Right ventricle myocardium superior (tissue), 1 donor: Measurements from ENCODE around the gene ADAM12. TPM values are rescaled to one million over a fixed set of nuclear protein-coding genes. Genes with fewer than 3 reads are reported as not detected.

ENCODE experiments used
- ATAC-seq: fragments of 200-7000 bp; cut with Tn5 transposase; one replicate; pipeline ENCODE4 v1.9.1; 2020; ENCODE audit warnings: mild to moderate bottlenecking; ENCODE audit not compliant: poor library complexity
- DNase-seq: peaks from one replicate; pipeline ENCODE4 v3.0.0-alpha.2; 2020
- intact Hi-C: fragments of 100-400 bp; cut with DNase I; formaldehyde crosslinking; loops from one replicate; pipeline ENCODE4 v1.11.2; 2022
- total RNA-seq: library from RNA; stranded (reverse); fragmentation: NEBNext Ultra II Directional; extraction: Animal tissue kit (Norgen Biotek cat#: 25700); gene quantifications from one replicate; pipeline ENCODE4 v1.2.1, GENCODE V29; 2021
- donor health status: DM: no; HTN: yes; CAD: no; lungs with severe emphysema.

The ADAM12 gene
- total RNA-seq, 1 donor from 2014 or later = 0.38 TPM

DNA sequence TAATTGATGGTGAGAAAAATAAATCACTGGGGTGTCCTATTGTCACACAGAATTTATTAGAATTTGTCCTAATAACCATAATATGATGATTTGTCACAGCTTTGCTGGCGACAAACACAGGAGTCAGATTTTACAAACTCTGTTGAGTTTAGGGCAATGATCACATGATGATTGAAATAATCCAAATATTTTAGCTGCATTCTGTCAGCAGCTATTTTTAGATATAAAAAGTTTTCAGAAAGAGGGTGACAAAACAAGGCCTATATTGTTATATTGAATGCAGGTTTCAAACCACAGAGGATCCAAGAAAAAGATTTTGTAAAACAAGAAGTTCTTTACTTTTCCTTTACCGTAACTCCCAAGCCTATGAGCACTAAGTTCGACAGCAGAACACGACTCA is 178.8 kb downstream of the ADAM12 start:
- intact Hi-C loops = no loop called here
- ATAC-seq = no peak
- no peak for DNase-seq

DNA sequence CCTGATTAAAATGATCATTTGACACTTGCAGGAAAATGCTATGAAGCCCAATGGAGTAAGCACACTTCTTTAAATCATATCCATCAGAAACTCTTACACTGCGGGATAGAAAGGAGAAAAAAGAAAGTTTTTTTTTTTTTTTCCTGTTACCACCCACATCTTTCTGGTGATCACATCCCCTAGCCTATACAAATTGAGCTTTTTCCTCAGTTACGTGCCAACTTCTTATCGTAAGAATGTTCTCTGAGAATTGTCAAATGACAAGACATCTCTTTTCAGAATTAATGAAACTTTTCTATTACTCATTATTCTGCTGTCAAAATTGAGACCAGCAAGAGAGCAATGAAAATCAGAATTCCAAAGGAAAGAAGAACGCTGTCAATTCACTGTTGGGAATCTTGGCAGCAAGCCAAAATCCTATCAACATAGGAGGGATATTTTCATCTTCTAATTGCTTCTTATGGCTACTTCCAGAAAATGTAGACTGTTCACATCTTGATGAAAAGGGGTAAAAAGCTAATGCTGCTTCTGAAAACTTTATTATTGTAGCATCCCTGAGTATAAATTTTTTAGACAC is 179.5 kb downstream of the ADAM12 start:
- DNase-seq (no peak), ATAC-seq (no peak)
- intact Hi-C loops = no loop called here

DNA sequence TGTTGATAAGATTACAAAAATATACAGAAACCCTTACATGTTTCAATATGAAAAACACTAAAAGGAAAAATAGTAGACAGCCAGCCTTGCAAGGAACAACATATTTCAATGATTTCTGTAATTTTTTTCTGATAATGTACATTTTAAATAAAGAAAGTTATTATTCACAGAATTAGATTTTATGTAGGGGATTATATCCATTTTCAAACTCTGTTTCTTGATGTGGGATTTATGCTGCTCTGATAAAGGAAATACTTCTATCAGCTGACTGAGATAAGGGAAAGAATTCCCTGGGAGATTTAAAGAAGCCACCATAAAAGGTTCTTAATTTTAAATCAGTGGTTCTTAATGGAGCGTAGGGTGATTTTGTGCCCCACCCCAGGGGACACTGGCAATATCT is 180.4 kb downstream of the ADAM12 start:
- ATAC-seq (no peak), DNase-seq (no peak)
- intact Hi-C loops = no loop called here

GRCh38 chr10:126207313-126207771 is 180.9 kb downstream of the ADAM12 start:
- intact Hi-C loops = no loop called here
- ATAC-seq (no peak), DNase-seq (no peak)

DNA sequence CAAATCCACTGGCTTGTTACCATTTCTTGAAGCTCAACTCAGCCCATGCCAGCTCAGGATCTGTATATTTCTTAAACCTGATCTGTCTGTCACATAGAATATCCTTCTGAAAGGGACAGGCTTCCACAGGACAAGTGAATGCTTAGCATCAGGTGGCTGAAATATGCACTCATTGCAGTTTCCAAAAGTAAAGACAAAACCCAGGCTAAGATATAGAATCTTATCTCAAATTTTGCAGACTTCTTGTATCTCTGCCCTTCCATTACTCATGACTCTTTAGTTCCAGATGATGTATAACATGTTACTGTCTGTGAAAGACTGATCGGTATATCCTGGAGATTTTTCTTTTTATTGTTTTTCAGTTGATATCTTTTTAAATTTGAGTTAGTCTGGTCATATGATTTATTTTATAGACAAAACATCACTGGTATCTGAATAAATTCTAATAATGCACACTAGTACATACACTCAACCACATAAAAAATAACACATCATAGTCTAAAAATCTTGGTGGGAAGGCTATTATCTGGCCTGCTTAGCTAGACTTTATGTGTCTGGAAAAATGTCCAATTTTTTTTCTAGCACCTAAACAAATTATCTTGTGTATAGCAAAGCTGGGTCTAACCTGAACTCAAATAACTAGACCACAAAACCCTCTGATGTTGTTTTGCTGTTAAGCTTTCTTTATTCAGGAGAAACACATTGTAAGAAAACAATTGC is 182.6 kb downstream of the ADAM12 start:
- DNase-seq (no peak), ATAC-seq (no peak)
- intact Hi-C loops = no loop called here

- DNase-seq (no peak), ATAC-seq (no peak)
- intact Hi-C loops = no loop called here
Observed at GRCh38 chr10:126204320-126204719, 184.0 kb downstream of the ADAM12 start.

GRCh38 chr10:126203746-126204145 is 184.5 kb downstream of the ADAM12 start:
- no peak for ATAC-seq
- DNase-seq = no peak
- intact Hi-C loops = no loop called here

DNA sequence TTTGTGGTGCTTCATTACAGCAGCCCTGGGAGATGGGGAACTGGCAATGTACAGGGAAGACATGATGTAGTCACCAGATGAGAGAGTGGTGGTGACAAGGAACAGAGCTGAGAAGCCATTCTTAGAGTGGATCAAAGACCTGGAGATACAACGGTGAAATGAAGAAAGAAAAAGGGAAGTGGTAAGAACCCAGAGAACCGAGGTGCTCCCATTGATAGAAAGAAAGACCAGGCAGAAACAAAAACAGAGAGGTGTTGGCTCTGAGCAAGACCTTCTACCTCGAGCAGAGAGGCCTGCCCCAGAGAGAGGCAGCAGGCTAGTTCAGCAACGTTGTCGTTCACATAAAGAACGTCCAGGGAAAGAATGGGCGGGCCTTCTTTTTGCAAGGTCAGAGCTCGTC is 186.7 kb downstream of the ADAM12 start:
- intact Hi-C loops = no loop called here
- no peak for ATAC-seq
- DNase-seq = no peak

- intact Hi-C loops = no loop called here
- DNase-seq (no peak), ATAC-seq (no peak)
Observed at GRCh38 chr10:126199221-126199998, 188.9 kb downstream of the ADAM12 start.

DNA sequence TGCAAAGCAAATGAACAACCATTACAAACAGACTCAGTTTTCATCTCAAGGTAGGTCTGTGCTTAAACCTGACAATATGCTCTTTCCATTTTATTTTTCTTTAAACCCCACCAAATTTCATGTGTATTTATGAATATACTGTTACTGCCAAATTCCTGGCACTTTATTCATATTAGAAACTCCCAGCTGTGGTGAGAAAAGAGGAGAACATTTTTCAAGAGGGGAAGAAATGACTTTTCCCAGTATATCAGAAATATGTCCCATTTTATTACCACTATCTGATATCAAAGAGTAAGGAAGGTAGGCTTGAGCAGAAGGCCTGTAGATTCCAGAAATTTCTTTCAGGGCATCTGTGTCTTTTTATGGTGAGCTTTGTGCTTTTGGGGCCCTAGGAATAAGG is 189.6 kb downstream of the ADAM12 start:
- ATAC-seq (no peak), DNase-seq (no peak)
- intact Hi-C loops = no loop called here

- no peak for ATAC-seq
- no peak for DNase-seq
- intact Hi-C loops = no loop called here
Observed at GRCh38 chr10:126197036-126197543, 191.2 kb downstream of the ADAM12 start.

DNA sequence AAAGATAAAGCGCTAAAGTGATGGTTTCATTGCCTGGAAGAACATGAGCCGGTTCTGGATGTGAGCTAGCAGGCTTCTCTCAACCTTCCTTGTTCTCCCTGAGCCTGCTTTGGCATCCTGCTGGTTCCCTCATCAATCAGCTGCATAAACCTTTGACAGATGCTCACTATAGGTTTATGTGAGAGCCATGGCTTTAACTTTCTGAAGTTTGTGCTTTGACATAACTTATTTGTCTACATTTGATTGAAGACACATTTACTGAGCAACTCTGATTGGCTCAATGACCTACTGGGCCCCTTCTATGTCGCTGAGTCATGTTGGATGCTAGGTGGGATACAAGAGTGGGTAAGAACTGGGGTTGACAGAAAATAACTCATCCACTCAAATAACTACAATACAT is 192.0 kb downstream of the ADAM12 start:
- no peak for DNase-seq
- intact Hi-C loops = no loop called here
- ATAC-seq = no peak

DNA sequence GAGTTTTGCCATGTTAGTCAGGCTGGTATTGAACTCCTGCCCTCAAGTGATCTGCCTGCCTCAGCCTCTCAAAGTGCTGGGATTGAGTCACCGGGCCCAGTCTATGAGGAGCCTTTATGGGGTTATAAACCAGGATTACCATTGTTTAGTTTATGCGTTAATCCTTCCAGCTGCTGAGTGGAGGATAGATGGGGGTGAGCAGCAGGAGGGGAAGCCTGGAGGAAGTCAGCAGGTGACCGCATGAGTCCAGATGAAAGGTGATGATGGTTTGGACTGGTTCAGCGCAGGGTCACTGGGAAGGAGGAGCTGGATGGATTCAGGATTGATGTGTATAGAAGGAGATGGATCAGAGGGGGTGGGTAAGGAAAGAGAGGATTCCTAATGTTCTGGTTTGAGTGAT is 197.1 kb downstream of the ADAM12 start:
- intact Hi-C loops = no loop called here

DNA sequence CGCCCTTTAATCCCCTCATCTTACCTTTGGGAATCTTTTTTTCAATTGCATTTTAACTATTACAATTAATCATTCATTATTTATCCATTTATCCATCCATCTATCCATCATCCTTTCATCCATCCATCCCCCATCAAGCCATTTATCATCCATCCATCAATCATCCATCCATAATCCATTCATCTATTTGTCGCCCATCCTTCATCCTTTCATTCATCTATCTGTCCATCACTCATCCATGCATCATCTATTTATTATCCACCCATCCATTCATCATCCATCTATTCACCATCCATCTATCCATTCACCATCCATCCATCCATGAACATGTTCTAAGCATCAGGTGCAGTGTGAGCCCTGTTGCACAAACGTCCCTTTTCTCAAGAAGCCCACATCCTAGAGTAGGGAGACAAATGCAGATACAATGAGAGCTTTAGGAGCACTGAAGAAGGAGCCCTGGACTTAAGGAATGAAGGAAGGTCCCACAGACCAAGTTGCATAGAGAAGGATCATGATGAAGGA is 199.5 kb downstream of the ADAM12 start:
- intact Hi-C loops = no loop called here
- no peak for DNase-seq
- no peak for ATAC-seq

More for the DNA sequence above, 197.1 kb downstream of the ADAM12 start:
- DNase-seq (no peak), ATAC-seq (no peak)

DNA sequence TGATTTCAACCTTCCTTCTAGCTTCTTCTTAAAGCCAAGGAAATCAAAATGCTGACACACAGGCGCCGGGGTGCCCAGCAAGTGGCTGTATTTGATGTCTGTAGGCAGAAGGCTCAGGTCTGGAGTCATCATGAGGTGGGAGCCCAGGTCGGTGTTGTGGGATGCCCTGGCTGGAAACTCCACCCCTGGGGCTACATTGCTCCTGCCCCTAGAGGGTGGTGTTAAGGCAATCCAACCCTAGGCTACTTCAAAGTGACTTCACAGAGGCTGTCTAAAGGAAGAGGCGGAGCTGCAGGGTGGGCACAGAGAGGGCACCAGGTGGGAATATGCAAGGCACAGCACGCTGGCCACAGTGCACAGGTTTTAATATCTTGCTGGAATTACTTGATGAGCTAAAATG is 200.9 kb downstream of the ADAM12 start:
- DNase-seq (no peak), ATAC-seq (no peak)
- intact Hi-C loops = no loop called here

- intact Hi-C loops = no loop called here
- DNase-seq = no peak
- ATAC-seq = no peak
Observed at GRCh38 chr10:126186766-126187165, 201.5 kb downstream of the ADAM12 start.

- ATAC-seq (no peak), DNase-seq (no peak)
- intact Hi-C loops = no loop called here
Observed at GRCh38 chr10:126185676-126186447, 202.4 kb downstream of the ADAM12 start.

DNA sequence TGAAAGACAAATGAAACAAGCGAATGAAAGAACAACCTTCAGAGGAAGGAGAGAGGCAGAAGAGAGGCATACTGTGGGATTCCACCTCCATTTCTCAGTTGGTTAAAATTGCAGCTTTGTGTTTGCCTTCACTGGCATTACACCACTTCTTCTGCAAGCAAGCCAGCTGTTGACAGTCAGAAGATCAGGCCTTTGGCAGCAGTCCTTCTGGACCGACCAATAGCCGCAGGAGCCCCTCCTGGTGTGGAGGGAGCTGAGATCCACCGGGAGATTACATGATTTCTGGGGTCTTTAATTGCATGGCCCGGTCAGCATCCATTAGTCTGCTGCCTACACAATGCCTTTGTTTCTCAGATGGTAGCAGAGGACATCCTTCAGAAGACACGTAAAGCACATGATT is 206.7 kb downstream of the ADAM12 start:
- intact Hi-C loops = no loop called here
- DNase-seq = no peak
- no peak for ATAC-seq

GRCh38 chr10:126179637-126180036 is 208.6 kb downstream of the ADAM12 start:
- no peak for DNase-seq
- no peak for ATAC-seq
- intact Hi-C loops = no loop called here
